ENCODE results near the gene BCORL1.

DNA sequence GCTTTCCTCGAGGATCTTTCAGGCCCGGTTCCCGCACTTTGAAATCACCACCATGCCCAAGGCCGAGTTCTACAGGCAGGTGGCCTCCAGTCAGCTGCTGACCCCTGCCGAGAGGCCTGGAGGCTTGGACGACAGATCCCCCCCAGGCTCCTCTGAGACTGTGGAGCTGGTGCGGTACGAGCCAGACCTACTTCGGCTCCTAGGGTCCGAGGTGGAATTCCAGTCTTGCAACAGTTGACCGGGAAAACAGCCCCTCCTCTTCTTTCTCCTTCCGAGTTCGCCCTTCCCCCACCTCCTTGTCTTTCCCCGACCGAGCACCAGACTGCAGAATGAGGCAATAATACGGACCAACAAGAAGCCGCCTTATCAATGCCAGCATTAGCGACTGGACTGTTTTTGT, 73.5 kb downstream of the BCORL1 start:
- TF ChIP-seq, protein P1, sequence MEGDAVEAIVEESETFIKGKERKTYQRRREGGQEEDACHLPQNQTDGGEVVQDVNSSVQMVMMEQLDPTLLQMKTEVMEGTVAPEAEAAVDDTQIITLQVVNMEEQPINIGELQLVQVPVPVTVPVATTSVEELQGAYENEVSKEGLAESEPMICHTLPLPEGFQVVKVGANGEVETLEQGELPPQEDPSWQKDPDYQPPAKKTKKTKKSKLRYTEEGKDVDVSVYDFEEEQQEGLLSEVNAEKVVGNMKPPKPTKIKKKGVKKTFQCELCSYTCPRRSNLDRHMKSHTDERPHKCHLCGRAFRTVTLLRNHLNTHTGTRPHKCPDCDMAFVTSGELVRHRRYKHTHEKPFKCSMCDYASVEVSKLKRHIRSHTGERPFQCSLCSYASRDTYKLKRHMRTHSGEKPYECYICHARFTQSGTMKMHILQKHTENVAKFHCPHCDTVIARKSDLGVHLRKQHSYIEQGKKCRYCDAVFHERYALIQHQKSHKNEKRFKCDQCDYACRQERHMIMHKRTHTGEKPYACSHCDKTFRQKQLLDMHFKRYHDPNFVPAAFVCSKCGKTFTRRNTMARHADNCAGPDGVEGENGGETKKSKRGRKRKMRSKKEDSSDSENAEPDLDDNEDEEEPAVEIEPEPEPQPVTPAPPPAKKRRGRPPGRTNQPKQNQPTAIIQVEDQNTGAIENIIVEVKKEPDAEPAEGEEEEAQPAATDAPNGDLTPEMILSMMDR (IDR thresholded peaks at IDR 0.05) = no peak
- TF ChIP-seq POLR2AphosphoS5 (IDR thresholded peaks at IDR 0.05; ENCODE audit: insufficient read depth in 1 of 2, low read depth in 1 of 2) = no peak

Measured in vagina (tissue), 2 donors.